Tibial artery (tissue), 4 donors: ENCODE results near the gene SLC26A4.

Experiments used
- DNase-seq, 2 donors: peaks; one replicate each; pipeline ENCODE4 v3.0.0-alpha.2; 2019
- H3K27ac ChIP-seq, 2 donors: fragments of 200-600 bp; sonication (generic) in 1 of 2; 1 replicate in 1 of 2; 2 replicates in 1 of 2; pipeline ENCODE4 v1.5.1; 2018 to 2019; ENCODE audit warnings: mild to moderate bottlenecking in 1 of 2
- H3K27me3 ChIP-seq, 2 donors: fragments of 200-600 bp; sonication (generic) in 1 of 2; one replicate each; pipeline versions ENCODE4 v1.5.1 to v1.6.0; 2016 to 2019
- H3K36me3 ChIP-seq, 3 donors: fragments of 200-600 bp; sonication (generic) in 2 of 3; one replicate each; pipeline ENCODE4 v1.5.1; 2016 to 2019; ENCODE audit warnings: mild to moderate bottlenecking in 2 of 3
- H3K4me1 ChIP-seq, 4 donors: fragments of 200-600 bp; sonication (generic) in 2 of 4; 1 replicate in 3 of 4; 2 replicates in 1 of 4; pipeline ENCODE4 v1.5.1; 2016 to 2019
- H3K4me3 ChIP-seq, 2 donors: fragments of 200-600 bp; sonication (generic) in 1 of 2; 1 replicate in 1 of 2; 2 replicates in 1 of 2; pipeline ENCODE4 v1.5.1; 2018 to 2019; ENCODE audit warnings: mild to moderate bottlenecking in 2 of 2
- H3K9me3 ChIP-seq, 3 donors: fragments of 200-600 bp; sonication (generic) in 1 of 3; one replicate each; pipeline ENCODE4 v1.5.1; 2016 to 2019
- CTCF ChIP-seq, 2 experiments: fragments of 200-600 bp in 1 of 2; fragments of 450-650 bp in 1 of 2; IDR thresholded peaks; one replicate each; pipeline ENCODE4 v1.5.1; 2017 to 2019; ENCODE audit warnings: antibody characterized with exemption in 2 of 2, mild to moderate bottlenecking in 1 of 2, moderate library complexity in 1 of 2
- intact Hi-C: fragments of 100-400 bp; cut with DNase I; formaldehyde crosslinking; loops from one replicate; pipeline ENCODE4 v1.15.0; 2023; ENCODE audit warnings: low total_unique reads

Gene SLC26A4

DNA sequence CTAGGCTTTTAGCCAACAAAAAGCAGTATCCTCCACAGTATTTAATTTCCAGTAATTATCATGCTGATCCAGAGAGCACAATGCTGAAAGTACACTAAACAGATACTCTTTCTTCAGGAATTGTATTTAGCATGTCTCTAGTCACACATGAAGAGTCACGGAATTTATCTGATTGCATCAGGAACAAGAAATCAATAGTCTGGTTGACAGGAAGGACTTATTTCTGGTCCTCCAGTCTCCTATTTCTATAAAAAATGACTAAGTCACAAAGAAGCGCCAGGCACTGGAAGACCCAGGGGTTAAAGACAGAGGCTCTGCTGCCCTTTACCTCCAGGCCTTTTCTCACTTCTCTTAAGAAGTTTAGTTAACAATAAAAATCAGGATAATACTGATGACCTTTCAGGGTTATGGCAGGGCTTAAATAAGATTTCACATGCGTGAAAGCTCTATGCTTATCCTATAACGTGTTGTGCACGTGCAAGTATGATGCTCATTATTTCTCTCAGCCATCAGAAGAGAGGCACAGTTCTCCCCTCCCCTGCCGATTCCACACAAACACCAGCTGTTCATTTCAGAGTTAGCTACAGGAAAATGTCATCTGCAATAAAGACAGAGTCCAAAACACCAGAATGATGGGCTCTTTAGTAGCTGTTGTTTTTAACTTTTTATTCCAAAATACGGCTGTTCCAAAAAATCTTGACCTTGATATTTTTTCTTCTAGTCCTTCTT lies 36.9 kb downstream of the SLC26A4 start:
- DNase-seq = no peak
- intact Hi-C loops = no loop called here
- no peaks in the 10 kb centered on the region for H3K9me3 ChIP-seq
- no peaks in the 10 kb centered on the region for H3K36me3 ChIP-seq
- peaks cover 0 to 29% (median 14%) of the 10 kb centered on the region in 4 donors for H3K4me1 ChIP-seq
- no peak overlapping the region for H3K27ac ChIP-seq
- TF ChIP-seq CTCF (IDR thresholded peaks at IDR 0.05) = no peak
- no peaks in the 10 kb centered on the region for H3K27me3 ChIP-seq
- no peak overlapping the region for H3K4me3 ChIP-seq

- no peaks in the 10 kb centered on the region for H3K9me3 ChIP-seq
- no peak for DNase-seq
- no peaks in the 10 kb centered on the region for H3K36me3 ChIP-seq
- TF ChIP-seq CTCF (IDR thresholded peaks at IDR 0.05) = no peak
- no peak overlapping the region for H3K4me3 ChIP-seq
- intact Hi-C loops = no loop called here
- no peaks in the 10 kb centered on the region for H3K27me3 ChIP-seq
- H3K4me1 ChIP-seq = peaks cover 0 to 17% (median 6%) of the 10 kb centered on the region in 4 donors
- peak overlapping the region in 1 of 2 donors; percentile 36 for H3K27ac ChIP-seq
Measured at GRCh38 chr7:107700570-107700969, 39.9 kb downstream of the SLC26A4 start.

- no peaks in the 10 kb centered on the region for H3K36me3 ChIP-seq
- no peaks in the 10 kb centered on the region for H3K27me3 ChIP-seq
- intact Hi-C loops = no loop called here
- no peaks in the 10 kb centered on the region for H3K9me3 ChIP-seq
- H3K4me3 ChIP-seq = no peak overlapping the region
- peaks cover 0 to 17% (median 6%) of the 10 kb centered on the region in 4 donors for H3K4me1 ChIP-seq
- DNase-seq = no peak
- H3K27ac ChIP-seq = no peak overlapping the region
- no peak for TF ChIP-seq CTCF (IDR thresholded peaks at IDR 0.05)
Measured at GRCh38 chr7:107701191-107701590, 40.6 kb downstream of the SLC26A4 start.

GRCh38 chr7:107703219-107703618 lies 42.6 kb downstream of the SLC26A4 start:
- Histone ChIP-seq H3K27me3 (no peaks in the 10 kb centered on the region), H3K4me1 (peaks cover 0 to 17% (median 6%) of the 10 kb centered on the region in 4 donors), H3K4me3 (no peak overlapping the region), H3K9me3 (no peaks in the 10 kb centered on the region), H3K36me3 (no peaks in the 10 kb centered on the region), H3K27ac (no peak overlapping the region)
- intact Hi-C loops = no loop called here
- no peak for TF ChIP-seq CTCF (IDR thresholded peaks at IDR 0.05)
- no peak for DNase-seq

DNA sequence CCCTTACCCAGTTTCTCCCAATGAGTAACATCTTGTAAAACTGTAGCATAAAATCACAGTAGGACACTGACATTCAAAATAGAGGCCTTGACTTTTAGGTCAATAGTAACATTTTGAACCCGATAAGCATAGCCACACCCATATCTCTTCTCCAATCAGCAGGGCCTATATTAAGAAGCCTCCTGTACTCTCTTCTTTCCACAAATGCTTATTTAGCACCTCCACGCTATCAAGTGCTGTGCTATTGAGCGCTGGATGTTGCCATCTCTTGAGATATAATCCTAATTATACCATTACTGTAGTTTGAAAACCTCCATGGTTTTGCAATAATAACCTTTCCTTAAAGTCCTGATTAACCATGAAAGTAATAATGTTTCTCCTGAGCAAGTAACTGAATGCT lies 43.2 kb downstream of the SLC26A4 start:
- no peak for DNase-seq
- TF ChIP-seq CTCF (IDR thresholded peaks at IDR 0.05) = no peak
- no peaks in the 10 kb centered on the region for H3K9me3 ChIP-seq
- no peaks in the 10 kb centered on the region for H3K36me3 ChIP-seq
- H3K4me1 ChIP-seq = peaks cover 0 to 17% (median 6%) of the 10 kb centered on the region in 4 donors
- H3K27ac ChIP-seq = no peak overlapping the region
- H3K4me3 ChIP-seq = no peak overlapping the region
- H3K27me3 ChIP-seq = no peaks in the 10 kb centered on the region
- intact Hi-C loops = no loop called here
